Measurements from ENCODE around the gene SBNO2.

SBNO2 gene

DNA sequence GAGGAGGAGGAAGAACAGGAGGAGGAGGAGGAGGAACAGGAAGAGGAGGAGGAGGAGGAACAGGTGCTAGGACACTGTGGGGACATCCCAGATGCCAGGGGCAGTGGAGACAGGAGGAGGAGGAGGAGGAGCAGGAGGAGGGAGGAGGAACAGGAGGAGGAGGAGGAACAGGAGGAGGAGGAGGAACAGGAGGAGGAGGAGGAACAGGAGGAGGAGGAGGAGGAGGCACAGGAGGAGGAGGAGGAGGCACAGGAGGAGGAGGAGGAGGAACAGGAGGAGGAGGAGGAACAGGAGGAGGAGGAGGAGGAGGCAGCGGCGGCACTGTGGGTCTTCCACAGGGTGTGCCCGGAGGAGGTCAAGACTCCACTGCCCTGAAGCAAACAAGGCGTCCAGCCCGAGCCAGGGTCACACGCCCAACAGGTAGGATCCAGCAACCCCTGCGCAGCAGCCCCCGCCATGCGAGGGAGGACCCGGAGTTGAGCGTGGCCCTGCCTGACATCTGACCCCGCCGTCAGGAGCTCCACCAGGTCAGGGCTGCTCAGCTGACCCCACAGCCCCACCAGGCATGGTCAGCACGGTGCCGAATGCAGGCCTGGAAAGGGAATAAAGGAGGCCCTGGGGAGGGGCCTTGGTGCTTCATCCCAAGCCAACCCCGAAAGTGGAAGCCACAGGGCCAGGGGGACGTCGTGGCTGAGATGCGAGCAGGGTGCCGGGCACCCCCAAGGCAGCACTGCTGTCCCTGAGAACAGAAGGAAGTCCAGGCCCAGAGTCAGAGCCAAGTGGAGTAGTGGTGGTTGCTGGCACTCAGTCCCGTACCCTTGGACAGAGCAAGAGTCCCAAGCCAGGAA is 9.2 kb downstream of the SBNO2 start:
- TF ChIP-seq, protein P1, sequence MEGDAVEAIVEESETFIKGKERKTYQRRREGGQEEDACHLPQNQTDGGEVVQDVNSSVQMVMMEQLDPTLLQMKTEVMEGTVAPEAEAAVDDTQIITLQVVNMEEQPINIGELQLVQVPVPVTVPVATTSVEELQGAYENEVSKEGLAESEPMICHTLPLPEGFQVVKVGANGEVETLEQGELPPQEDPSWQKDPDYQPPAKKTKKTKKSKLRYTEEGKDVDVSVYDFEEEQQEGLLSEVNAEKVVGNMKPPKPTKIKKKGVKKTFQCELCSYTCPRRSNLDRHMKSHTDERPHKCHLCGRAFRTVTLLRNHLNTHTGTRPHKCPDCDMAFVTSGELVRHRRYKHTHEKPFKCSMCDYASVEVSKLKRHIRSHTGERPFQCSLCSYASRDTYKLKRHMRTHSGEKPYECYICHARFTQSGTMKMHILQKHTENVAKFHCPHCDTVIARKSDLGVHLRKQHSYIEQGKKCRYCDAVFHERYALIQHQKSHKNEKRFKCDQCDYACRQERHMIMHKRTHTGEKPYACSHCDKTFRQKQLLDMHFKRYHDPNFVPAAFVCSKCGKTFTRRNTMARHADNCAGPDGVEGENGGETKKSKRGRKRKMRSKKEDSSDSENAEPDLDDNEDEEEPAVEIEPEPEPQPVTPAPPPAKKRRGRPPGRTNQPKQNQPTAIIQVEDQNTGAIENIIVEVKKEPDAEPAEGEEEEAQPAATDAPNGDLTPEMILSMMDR (conservative IDR thresholded peaks at IDR 0.05; ENCODE audit: low read depth, low read length) = no peak
- no peak overlapping the region for H3K4me3 ChIP-seq (ENCODE audit: low read length)
- DNase-seq (ENCODE audit: low read depth) = no peak

DNA sequence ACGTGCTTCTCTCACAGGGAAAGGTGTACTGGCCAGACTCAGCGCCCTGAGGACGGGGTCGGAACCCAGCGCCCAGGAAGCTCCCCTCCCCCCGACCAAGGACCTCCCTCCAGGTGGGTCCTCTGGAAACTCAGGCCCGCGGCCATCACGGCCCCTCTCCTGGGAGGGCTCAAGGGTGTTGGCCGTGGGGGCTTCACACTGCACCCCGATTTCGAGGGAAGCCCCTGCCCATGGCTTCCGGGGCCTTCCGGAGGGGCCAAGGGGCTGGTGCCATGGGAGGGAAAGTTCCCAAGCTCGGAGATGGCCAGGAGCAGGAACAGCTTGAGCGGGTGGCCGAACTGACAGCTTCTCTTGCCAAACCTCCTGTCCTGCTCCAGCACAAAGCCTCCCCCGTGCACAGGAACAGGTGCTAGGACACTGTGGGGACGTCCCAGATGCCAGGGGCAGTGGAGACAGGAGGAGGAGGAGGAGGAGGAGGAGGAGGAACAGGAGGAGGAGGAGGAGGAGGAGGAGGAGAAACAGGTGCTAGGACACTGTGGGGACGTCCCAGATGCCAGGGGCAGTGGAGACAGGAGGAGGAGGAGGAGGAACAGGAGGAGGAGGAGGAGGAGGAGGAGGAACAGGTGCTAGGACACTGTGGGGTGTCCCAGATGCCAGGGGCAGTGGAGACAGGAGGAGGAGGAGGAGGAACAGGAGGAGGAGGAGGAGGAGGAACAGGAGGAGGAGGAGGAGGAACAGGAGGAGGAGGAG is 10.0 kb downstream of the SBNO2 start:
- H3K4me3 ChIP-seq (ENCODE audit: low read length) = no peak overlapping the region
- DNase-seq (ENCODE audit: low read depth) = no peak
- TF ChIP-seq, protein P1 (conservative IDR thresholded peaks at IDR 0.05; ENCODE audit: low read depth, low read length) = no peak

DNA sequence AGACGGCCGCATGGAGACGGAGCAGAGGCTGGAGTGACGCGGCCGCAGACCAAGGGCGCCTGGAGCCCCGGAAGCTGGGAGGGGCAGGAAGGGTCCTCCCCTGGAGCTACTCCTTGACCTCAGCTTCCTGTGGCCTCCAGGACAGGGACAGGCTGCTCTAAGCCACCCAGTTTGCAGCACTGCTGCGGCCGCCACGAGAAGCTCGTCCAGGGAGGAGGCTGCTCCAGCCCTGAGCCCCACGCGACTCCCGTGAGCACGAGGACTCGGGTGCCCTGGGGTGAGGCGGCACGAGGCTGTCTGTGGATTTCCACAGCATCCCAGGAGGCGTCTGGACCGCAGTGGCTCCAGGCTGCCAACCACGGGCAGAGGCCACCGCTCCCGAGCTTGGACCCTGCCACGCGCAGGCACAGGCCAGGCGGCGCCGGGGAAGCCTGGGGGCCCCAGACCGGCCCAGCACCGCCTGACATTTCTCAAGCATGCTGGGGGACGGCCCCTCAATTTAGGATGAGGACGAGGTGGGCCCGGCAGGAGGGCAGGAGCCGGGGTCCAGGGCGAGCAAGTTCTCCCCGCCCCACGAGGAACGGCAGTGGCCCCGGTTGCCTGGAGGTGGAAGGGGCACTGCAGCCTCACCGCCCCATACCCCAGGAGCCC is 10.7 kb downstream of the SBNO2 start:
- no peak for DNase-seq (ENCODE audit: low read depth)
- TF ChIP-seq, protein P1 (conservative IDR thresholded peaks at IDR 0.05; ENCODE audit: low read depth, low read length) = no peak
- no peak overlapping the region for H3K4me3 ChIP-seq (ENCODE audit: low read length)

DNA sequence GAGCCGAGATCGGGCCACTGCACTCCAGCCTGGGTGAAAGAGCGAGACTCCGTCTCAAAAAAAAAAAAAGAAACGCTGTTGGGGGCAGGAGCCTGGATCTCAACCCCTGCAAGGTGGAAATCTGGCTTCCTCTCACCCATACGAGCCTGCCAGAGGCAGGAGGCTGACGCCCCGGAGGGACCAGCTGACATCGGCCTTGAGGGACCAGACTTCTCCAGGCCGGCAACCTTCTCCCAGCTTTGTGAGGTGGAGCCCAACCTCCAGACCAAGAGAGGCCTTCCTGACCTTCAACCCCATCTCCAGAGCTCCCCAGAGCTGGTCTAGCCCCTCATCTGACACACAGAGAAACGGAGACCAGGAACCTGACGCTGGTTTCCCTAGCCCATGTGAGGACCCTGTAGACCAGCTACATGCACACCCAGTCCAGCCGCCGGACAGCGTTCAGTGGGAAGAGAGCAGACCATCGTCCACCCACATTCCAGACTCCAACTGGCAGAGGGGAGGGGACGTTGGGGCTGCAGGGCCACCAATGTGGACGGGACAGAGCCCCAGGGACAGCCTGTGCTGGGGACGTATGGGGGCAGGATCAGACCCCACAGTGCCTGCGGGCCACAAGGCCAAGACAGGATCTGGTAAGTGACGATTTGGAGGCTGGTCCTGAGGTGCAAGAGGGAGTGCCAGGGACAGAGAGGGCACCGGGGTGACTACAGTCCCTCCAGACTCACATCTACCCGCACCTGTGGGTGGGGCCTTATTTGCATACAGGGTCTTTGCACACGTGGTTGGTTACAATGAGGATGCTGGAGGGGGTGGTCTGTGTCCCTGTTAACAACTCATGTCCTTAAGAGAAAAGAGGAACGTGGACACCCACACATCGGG is 11.4 kb downstream of the SBNO2 start:
- H3K4me3 ChIP-seq (ENCODE audit: low read length) = no peak overlapping the region
- TF ChIP-seq, protein P1 (conservative IDR thresholded peaks at IDR 0.05; ENCODE audit: low read depth, low read length) = no peak
- no peak for DNase-seq (ENCODE audit: low read depth)

DNA sequence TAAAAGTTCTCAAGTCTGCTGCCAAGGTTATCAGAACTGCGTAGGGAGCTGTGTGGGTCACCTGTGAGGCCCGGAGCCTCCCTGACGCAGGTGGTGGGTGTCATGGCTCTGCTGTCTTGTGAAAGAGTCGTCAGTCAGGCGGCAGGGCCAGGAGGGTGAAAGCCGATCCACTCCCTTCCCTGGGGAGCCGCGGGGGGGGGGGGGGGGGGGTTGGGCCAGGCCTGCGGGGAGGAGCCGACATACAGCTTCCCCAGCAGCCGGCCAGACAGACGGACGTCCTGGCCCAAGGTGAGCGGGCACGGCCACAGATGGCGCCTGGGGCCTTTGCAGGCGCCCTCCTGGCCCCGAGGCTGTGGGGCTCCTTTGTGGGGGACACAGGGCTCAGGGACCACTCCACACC is 12.4 kb downstream of the SBNO2 start:
- H3K4me3 ChIP-seq (ENCODE audit: low read length) = no peak overlapping the region
- TF ChIP-seq, protein P1 (conservative IDR thresholded peaks at IDR 0.05; ENCODE audit: low read depth, low read length) = no peak
- DNase-seq (ENCODE audit: low read depth) = no peak

DNA sequence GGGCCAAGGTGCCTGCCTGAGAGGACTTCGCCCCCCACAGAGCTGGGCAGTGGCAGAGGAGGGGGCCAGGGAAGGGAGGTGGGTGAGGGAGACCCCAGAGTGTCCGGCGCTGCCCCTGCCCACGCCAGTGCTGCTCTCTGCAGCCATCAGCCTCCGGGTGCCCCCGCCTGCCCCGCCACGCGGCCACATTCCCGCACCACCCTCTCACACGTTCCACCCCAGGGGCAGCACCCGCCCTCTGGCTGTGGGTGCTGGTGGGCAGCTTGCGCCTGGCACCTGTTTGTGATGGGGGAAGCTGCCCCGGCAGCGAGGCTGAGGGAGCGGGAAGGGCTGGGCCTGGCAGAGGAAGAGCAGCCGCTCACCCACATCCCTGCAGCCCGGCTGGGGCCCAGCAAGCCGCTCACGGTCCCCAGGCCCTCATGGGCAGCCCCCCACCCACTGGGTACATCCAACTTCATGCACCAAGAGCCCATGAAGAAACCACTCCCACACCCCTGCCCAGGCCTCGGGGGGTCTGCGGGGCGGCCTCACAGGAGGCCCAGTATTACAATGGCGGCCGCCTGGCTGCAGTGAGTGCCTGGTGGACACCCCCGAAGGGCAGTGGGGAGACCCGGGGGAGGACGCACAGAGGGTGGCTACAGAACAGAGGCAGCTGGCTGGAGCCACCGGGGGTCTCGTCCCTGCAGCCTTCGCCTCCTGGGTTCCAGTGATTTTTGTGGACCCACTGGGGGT is 14.0 kb downstream of the SBNO2 start:
- TF ChIP-seq, protein P1 (conservative IDR thresholded peaks at IDR 0.05; ENCODE audit: low read depth, low read length) = no peak
- DNase-seq (ENCODE audit: low read depth) = no peak
- no peak overlapping the region for H3K4me3 ChIP-seq (ENCODE audit: low read length)

Measured in retinal pigment epithelial cell (primary cell).